H9 (cell line): Measurements from ENCODE around the gene ADA. TPM values are rescaled to one million over a fixed set of nuclear protein-coding genes. Genes with fewer than 3 reads are reported as not detected.

Experiments
- DNase-seq: peaks from one replicate; pipeline ENCODE4 v3.0.0-alpha.2; 2017
- H2AFZ ChIP-seq: one replicate; pipeline ENCODE4 v1.6.1; 2013; ENCODE audit warnings: mild to moderate bottlenecking, low read length, control low read depth, moderate library complexity
- H2AK5ac ChIP-seq: 2 replicates; pipeline ENCODE4 v1.6.1; 2013; ENCODE audit warnings: low read length, control low read depth, mixed read lengths; ENCODE audit not compliant: insufficient read length
- H2BK120ac ChIP-seq: one replicate; pipeline ENCODE4 v1.6.1; 2013; ENCODE audit warnings: low read depth, mild to moderate bottlenecking, low read length, control low read depth, inconsistent platforms; ENCODE audit not compliant: poor library complexity, severe bottlenecking
- H2BK12ac ChIP-seq: 2 replicates; pipeline ENCODE4 v1.6.1; 2013; ENCODE audit warnings: low read length, control low read depth, mixed read lengths, low read depth; ENCODE audit not compliant: insufficient read length
- H2BK15ac ChIP-seq: 2 replicates; pipeline ENCODE4 v1.6.1; 2013; ENCODE audit warnings: low read depth, low read length, control low read depth
- H2BK20ac ChIP-seq: one replicate; pipeline ENCODE4 v1.6.1; 2013; ENCODE audit warnings: low read depth, mild to moderate bottlenecking, low read length, control low read depth, inconsistent platforms; ENCODE audit not compliant: poor library complexity, severe bottlenecking
- H2BK5ac ChIP-seq: 2 replicates; pipeline ENCODE4 v1.6.1; 2013; ENCODE audit warnings: low read length, control low read depth, mixed read lengths; ENCODE audit not compliant: insufficient read length
- H3K14ac ChIP-seq: 2 replicates; pipeline ENCODE4 v1.6.1; 2013; ENCODE audit warnings: low read length, control low read depth; ENCODE audit not compliant: insufficient read depth
- H3K18ac ChIP-seq: 2 replicates; pipeline ENCODE4 v1.6.1; 2013; ENCODE audit warnings: low read depth, mild to moderate bottlenecking, mixed read lengths, low read length, control low read depth; ENCODE audit not compliant: insufficient read length
- H3K23ac ChIP-seq: 2 replicates; pipeline ENCODE4 v1.6.1; 2013; ENCODE audit warnings: low read length, control low read depth, mixed read lengths, low read depth; ENCODE audit not compliant: insufficient read length
- H3K23me2 ChIP-seq: 2 replicates; pipeline ENCODE4 v1.6.1; 2013; ENCODE audit warnings: low read depth, mild to moderate bottlenecking, mixed read lengths, low read length, control low read depth; ENCODE audit not compliant: insufficient read length, poor library complexity, severe bottlenecking
- H3K27ac ChIP-seq: 2 replicates; pipeline ENCODE4 v1.5.1; 2013; ENCODE audit warnings: low read length, control low read depth, mixed read lengths, low read depth; ENCODE audit not compliant: insufficient read length
- H3K27me3 ChIP-seq: 2 replicates; pipeline ENCODE4 v1.6.1; 2013; ENCODE audit warnings: low read length, control low read depth, inconsistent platforms; ENCODE audit not compliant: insufficient read depth
- H3K4ac ChIP-seq: 2 replicates; pipeline ENCODE4 v1.6.1; 2013; ENCODE audit warnings: low read depth, mild to moderate bottlenecking, control low read depth, inconsistent platforms, low read length, moderate library complexity
- H3K4me1 ChIP-seq: 2 replicates; pipeline ENCODE4 v1.6.1; 2013; ENCODE audit warnings: low read length, control low read depth, inconsistent platforms; ENCODE audit not compliant: insufficient read depth
- H3K4me2 ChIP-seq: 2 replicates; pipeline ENCODE4 v1.6.1; 2013; ENCODE audit warnings: low read length, control low read depth, mixed read lengths; ENCODE audit not compliant: insufficient read length, insufficient read depth
- H3K56ac ChIP-seq: 2 replicates; pipeline ENCODE4 v1.6.1; 2013; ENCODE audit warnings: low read depth, mild to moderate bottlenecking, mixed read lengths, low read length, control low read depth; ENCODE audit not compliant: insufficient read length
- H3K79me1 ChIP-seq: 2 replicates; pipeline ENCODE4 v1.6.1; 2013; ENCODE audit warnings: low read depth, mild to moderate bottlenecking, moderate library complexity, low read length, control low read depth, inconsistent platforms; ENCODE audit not compliant: insufficient read depth, poor library complexity, severe bottlenecking
- H3K79me2 ChIP-seq: 2 replicates; pipeline ENCODE4 v1.6.1; 2013; ENCODE audit warnings: low read length, control low read depth, inconsistent platforms; ENCODE audit not compliant: insufficient read depth
- H3K9ac ChIP-seq: 2 replicates; pipeline ENCODE4 v1.6.1; 2013; ENCODE audit warnings: low read length, control low read depth, mixed read lengths; ENCODE audit not compliant: insufficient read length; ENCODE audit errors: extremely low read depth
- H3K9me3 ChIP-seq: one replicate; pipeline ENCODE4 v1.6.1; 2013; ENCODE audit warnings: low read depth, low read length, inconsistent platforms; ENCODE audit not compliant: control insufficient read depth
- H3T11ph ChIP-seq: one replicate; pipeline ENCODE4 v1.6.1; 2013; ENCODE audit warnings: mild to moderate bottlenecking, low read length, control low read depth, inconsistent platforms
- H4K20me1 ChIP-seq: one replicate; pipeline ENCODE4 v1.6.1; 2013; ENCODE audit not compliant: control insufficient read depth, insufficient read length, insufficient read depth
- H4K5ac ChIP-seq: 2 replicates; pipeline ENCODE4 v1.6.1; 2013; ENCODE audit warnings: low read depth, mild to moderate bottlenecking, mixed read lengths, low read length, control low read depth; ENCODE audit not compliant: insufficient read length
- H4K8ac ChIP-seq: replicated peaks from 2 replicates; pipeline ENCODE4 v1.6.1; 2013; ENCODE audit warnings: low read length, control low read depth, mixed read lengths, low read depth; ENCODE audit not compliant: insufficient read length
- H4K91ac ChIP-seq: 2 replicates; pipeline ENCODE4 v1.6.1; 2013; ENCODE audit warnings: low read depth, mild to moderate bottlenecking, moderate library complexity, mixed read lengths, low read length, control low read depth; ENCODE audit not compliant: insufficient read length
- H3K27ac Mint-ChIP-seq, 3 experiments: 2 replicates in 2 of 3; 3 replicates in 1 of 3; pipeline ENCODE4 v1.8.0; 2020 to 2021; ENCODE audit warnings: mixed read lengths in 3 of 3, mild to moderate bottlenecking in 1 of 3, moderate library complexity in 1 of 3
- H3K27me3 Mint-ChIP-seq: 2 replicates; pipeline ENCODE4 v1.8.0; 2021; ENCODE audit warnings: low read depth, mild to moderate bottlenecking, moderate library complexity, mixed read lengths
- H3K36me3 Mint-ChIP-seq, 3 experiments: 2 replicates in 2 of 3; 3 replicates in 1 of 3; pipeline ENCODE4 v1.8.0; 2020 to 2021; ENCODE audit warnings: low read depth in 3 of 3, mixed read lengths in 3 of 3; ENCODE audit not compliant: insufficient read depth in 1 of 3
- H3K4me1 Mint-ChIP-seq, 2 experiments: 2 replicates each; pipeline ENCODE4 v1.8.0; 2020; ENCODE audit warnings: mixed read lengths in 2 of 2
- H3K4me3 Mint-ChIP-seq, 2 experiments: 2 replicates in 1 of 2; 3 replicates in 1 of 2; pipeline ENCODE4 v1.8.0; 2020 to 2021; ENCODE audit warnings: mild to moderate bottlenecking in 2 of 2, mixed read lengths in 2 of 2, moderate library complexity in 1 of 2
- H3K9me3 Mint-ChIP-seq, 2 experiments: 2 replicates in 1 of 2; 3 replicates in 1 of 2; pipeline ENCODE4 v1.8.0; 2020; ENCODE audit warnings: mild to moderate bottlenecking in 2 of 2, mixed read lengths in 2 of 2, moderate library complexity in 1 of 2
- CTCF ChIP-seq: fragments of 200-600 bp; sonication (generic); conservative IDR thresholded peaks from 3 replicates; pipeline ENCODE4 v1.8.0; 2021; ENCODE audit warnings: antibody characterized with exemption, mild to moderate bottlenecking
- WGBS: extraction: QIAGEN DNeasy Blood & Tissue Kit; methylation state at CpG from one replicate; pipeline ENCODE4 v1.1.7; 2013; ENCODE audit warnings: missing lambda C conversion rate, low lambda C conversion rate, mixed read lengths; ENCODE audit not compliant: insufficient read length; ENCODE audit errors: extremely low coverage; 5-methylcytosine and 5-hydroxymethylcytosine counted together
- total RNA-seq: library from RNA; stranded (reverse); gene quantifications from 2 replicates; pipeline ENCODE4 v1.2.1, GENCODE V29; 2021

Gene ADA
- total RNA-seq, 1 experiment from 2014 or later = 22.0 TPM

- no peak for TF ChIP-seq CTCF
Measured at GRCh38 chr20:44649126-44649525, 2.4 kb downstream of the ADA start.

More at GRCh38 chr20:44649126-44649525, 2.4 kb downstream of the ADA start:
- H3K4me3 Mint-ChIP-seq = peak overlapping the region in 1 of 2 experiments; percentile 37; a peak in 2 of 5 replicates
- H2BK5ac ChIP-seq = no peak overlapping the region
- no peak overlapping the region for H3K4me2 ChIP-seq
- H3K79me2 ChIP-seq = no peaks in the 10 kb centered on the region
- no peaks in the 10 kb centered on the region for H3K79me1 ChIP-seq
- no peak overlapping the region for H2BK12ac ChIP-seq
- no peak overlapping the region for H2BK15ac ChIP-seq
- H3K9me3 Mint-ChIP-seq = peaks cover 9% of the 10 kb centered on the region in 2 experiments
- no peak overlapping the region for H3K56ac ChIP-seq
- H3T11ph ChIP-seq = no peak overlapping the region
- H2AFZ ChIP-seq = no peak overlapping the region
- no peak overlapping the region for H2AK5ac ChIP-seq
- H4K5ac ChIP-seq = no peak overlapping the region
- no peak overlapping the region; a peak in 1 of 7 replicates for H3K27ac Mint-ChIP-seq
- no peak overlapping the region for H3K4ac ChIP-seq
- no peak overlapping the region for H3K23ac ChIP-seq
- no peaks in the 10 kb centered on the region; the same call in 1 of the 2 replicates for H3K27me3 ChIP-seq
- H3K4me1 Mint-ChIP-seq = peaks cover 40 to 52% of the 10 kb centered on the region in 2 experiments
- no peak for DNase-seq
- peaks cover under 1% of the 10 kb centered on the region for H3K9me3 ChIP-seq
- no peak overlapping the region for H4K91ac ChIP-seq
- no peak overlapping the region for H3K9ac ChIP-seq
- H3K27me3 Mint-ChIP-seq = peaks cover 31% of the 10 kb centered on the region
- H4K20me1 ChIP-seq = no peaks in the 10 kb centered on the region
- H4K8ac ChIP-seq = no peak overlapping the region
- no peak overlapping the region for H3K18ac ChIP-seq
- H3K36me3 Mint-ChIP-seq = peaks cover 5 to 11% (median 9%) of the 10 kb centered on the region in 3 experiments
- peaks cover 11% of the 10 kb centered on the region; the same call in 1 of the 2 replicates for H3K4me1 ChIP-seq
- WGBS = no CpG with 5 or more reads among the region's 3 CpGs
- H3K14ac ChIP-seq = no peak overlapping the region
- H3K27ac ChIP-seq = no peak overlapping the region
- no peak overlapping the region for H2BK20ac ChIP-seq
- H3K23me2 ChIP-seq = peaks cover 9% of the 10 kb centered on the region
- H2BK120ac ChIP-seq = no peak overlapping the region
